ENCODE data around the gene FSIP1. TPM values are rescaled to one million over a fixed set of nuclear protein-coding genes. Genes with fewer than 3 reads are reported as not detected.

The FSIP1 gene
- total RNA-seq, 1 experiment from 2014 or later = 1.3 TPM

DNA sequence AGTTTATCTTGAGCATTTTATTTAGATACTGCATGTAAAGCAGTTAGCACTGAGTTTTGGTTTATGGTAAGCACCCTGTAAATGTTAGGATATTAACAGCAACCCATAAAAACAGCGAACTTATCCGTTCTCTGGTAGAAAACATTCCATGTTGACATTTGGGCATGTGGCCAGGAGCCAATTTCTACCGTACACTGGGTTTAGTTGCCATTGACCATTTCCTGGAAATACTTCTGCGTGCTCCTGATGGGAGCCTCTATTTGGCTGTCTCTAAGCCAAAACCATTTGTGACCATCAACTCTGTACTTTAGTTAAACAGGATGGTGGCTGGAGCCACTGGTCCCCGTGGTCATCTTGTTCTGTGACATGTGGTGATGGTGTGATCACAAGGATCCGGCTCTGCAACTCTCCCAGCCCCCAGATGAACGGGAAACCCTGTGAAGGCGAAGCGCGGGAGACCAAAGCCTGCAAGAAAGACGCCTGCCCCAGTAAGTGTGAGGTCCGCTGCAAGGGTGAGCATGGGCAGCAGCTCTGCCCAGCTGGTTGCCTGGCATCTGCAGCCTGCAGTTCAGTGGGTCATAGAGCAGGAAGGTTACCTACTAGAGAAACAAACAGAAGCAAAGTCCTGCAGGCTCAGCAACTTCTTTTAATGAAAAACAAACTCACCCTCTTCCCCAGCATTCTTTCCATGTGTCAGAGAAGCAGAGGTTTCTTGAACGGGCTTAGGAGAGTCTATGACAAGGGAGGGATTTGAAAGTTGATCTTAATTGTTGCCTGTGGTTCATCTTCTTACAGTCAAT is 194.7 kb downstream of the FSIP1 start:
- no peaks in the 10 kb centered on the region for H3K9me3 Mint-ChIP-seq (ENCODE audit: unreplicated experiment)
- POLR2A ChIA-PET = no interaction called here
- H3K4me3 Mint-ChIP-seq (ENCODE audit: unreplicated experiment) = no peak overlapping the region
- Histone ChIP-seq H3K27me3 (replicated peaks; ENCODE audit: control insufficient read depth, insufficient read depth, low read length) (no peaks in the 10 kb centered on the region), H3K4me1 (peaks cover 8% of the 10 kb centered on the region; the same call in 1 of the 2 replicates), H3K9me3 (no peaks in the 10 kb centered on the region), H3K4me3 (ENCODE audit: low read depth, low read length) (no peak overlapping the region), H3K36me3 (ENCODE audit: control insufficient read depth, insufficient read depth, low read length) (peaks cover 9% of the 10 kb centered on the region)
- TF ChIP-seq, protein P1, sequence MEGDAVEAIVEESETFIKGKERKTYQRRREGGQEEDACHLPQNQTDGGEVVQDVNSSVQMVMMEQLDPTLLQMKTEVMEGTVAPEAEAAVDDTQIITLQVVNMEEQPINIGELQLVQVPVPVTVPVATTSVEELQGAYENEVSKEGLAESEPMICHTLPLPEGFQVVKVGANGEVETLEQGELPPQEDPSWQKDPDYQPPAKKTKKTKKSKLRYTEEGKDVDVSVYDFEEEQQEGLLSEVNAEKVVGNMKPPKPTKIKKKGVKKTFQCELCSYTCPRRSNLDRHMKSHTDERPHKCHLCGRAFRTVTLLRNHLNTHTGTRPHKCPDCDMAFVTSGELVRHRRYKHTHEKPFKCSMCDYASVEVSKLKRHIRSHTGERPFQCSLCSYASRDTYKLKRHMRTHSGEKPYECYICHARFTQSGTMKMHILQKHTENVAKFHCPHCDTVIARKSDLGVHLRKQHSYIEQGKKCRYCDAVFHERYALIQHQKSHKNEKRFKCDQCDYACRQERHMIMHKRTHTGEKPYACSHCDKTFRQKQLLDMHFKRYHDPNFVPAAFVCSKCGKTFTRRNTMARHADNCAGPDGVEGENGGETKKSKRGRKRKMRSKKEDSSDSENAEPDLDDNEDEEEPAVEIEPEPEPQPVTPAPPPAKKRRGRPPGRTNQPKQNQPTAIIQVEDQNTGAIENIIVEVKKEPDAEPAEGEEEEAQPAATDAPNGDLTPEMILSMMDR (IDR thresholded peaks at IDR 0.05; ENCODE audit: insufficient read depth in 1 of 2, low read depth in 1 of 2, low read length in 1 of 2, severe bottlenecking in 1 of 2, unreplicated experiment in 1 of 2) = no peak
- H3K36me3 Mint-ChIP-seq (ENCODE audit: insufficient read depth, unreplicated experiment) = peaks cover 100% of the 10 kb centered on the region
- intact Hi-C loops (cut with micrococcal nuclease; ENCODE audit: unreplicated experiment) = loop anchor here (10.0 kb wide), 1 partner anchor 287 kb away; no protein-coding TSS in a partner anchor
- no TSS peak for BruUV-seq (replicated peaks)
- no peaks in the 10 kb centered on the region for H3K27me3 Mint-ChIP-seq (ENCODE audit: insufficient read depth, unreplicated experiment)
- CTCF ChIA-PET = no interaction called here
- peaks cover 15% of the 10 kb centered on the region for H3K4me1 Mint-ChIP-seq (ENCODE audit: low read depth, unreplicated experiment)
- H3K27ac Mint-ChIP-seq (ENCODE audit: unreplicated experiment) = no peak overlapping the region
- DNase-seq = no peak

DNA sequence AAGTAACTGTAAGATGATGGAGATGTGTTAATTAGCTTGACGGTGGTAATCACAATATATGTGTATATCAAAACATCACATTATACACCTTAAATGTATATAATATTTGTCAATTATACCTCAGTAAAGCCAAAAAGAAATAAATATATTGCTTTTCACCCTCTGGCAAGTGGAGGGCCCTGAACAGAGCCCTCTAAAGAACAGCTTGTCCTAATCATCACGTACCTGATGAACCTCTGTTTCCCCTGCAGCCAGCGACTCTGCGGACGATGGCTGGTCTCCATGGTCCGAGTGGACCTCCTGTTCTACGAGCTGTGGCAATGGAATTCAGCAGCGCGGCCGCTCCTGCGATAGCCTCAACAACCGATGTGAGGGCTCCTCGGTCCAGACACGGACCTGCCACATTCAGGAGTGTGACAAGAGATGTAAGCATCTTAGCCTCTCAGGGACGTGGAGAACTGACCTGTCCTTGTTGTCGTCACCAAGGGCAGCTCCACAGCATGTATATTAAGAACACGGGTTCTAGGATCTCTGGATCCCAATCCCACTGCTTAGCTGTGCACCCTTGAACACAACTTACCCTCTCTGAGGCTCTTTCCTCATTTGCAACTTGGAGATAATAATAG is 195.4 kb downstream of the FSIP1 start:
- Histone ChIP-seq H3K9me3 (no peaks in the 10 kb centered on the region), H3K4me3 (ENCODE audit: low read depth, low read length) (no peak overlapping the region), H3K4me1 (peaks cover 11% of the 10 kb centered on the region; the same call in 1 of the 2 replicates), H3K27me3 (replicated peaks; ENCODE audit: control insufficient read depth, insufficient read depth, low read length) (no peaks in the 10 kb centered on the region), H3K36me3 (ENCODE audit: control insufficient read depth, insufficient read depth, low read length) (peaks cover 11% of the 10 kb centered on the region)
- peaks cover 100% of the 10 kb centered on the region for H3K36me3 Mint-ChIP-seq (ENCODE audit: insufficient read depth, unreplicated experiment)
- intact Hi-C loops (cut with micrococcal nuclease; ENCODE audit: unreplicated experiment) = loop anchor here (10.0 kb wide), 1 partner anchor 288 kb away; no protein-coding TSS in a partner anchor
- POLR2A ChIA-PET = interaction anchor here (0.5 kb wide), 1 partner anchor 895 kb away, joined by 3 read pairs; no protein-coding TSS in a partner anchor
- peaks cover 15% of the 10 kb centered on the region for H3K4me1 Mint-ChIP-seq (ENCODE audit: low read depth, unreplicated experiment)
- H3K27ac Mint-ChIP-seq (ENCODE audit: unreplicated experiment) = no peak overlapping the region
- no peaks in the 10 kb centered on the region for H3K9me3 Mint-ChIP-seq (ENCODE audit: unreplicated experiment)
- TF ChIP-seq, protein P1 (IDR thresholded peaks at IDR 0.05; ENCODE audit: insufficient read depth in 1 of 2, low read depth in 1 of 2, low read length in 1 of 2, severe bottlenecking in 1 of 2, unreplicated experiment in 1 of 2) = no peak
- DNase-seq = no peak
- no TSS peak for BruUV-seq (replicated peaks)
- no peaks in the 10 kb centered on the region for H3K27me3 Mint-ChIP-seq (ENCODE audit: insufficient read depth, unreplicated experiment)
- CTCF ChIA-PET = no interaction called here
- H3K4me3 Mint-ChIP-seq (ENCODE audit: unreplicated experiment) = no peak overlapping the region

DNA sequence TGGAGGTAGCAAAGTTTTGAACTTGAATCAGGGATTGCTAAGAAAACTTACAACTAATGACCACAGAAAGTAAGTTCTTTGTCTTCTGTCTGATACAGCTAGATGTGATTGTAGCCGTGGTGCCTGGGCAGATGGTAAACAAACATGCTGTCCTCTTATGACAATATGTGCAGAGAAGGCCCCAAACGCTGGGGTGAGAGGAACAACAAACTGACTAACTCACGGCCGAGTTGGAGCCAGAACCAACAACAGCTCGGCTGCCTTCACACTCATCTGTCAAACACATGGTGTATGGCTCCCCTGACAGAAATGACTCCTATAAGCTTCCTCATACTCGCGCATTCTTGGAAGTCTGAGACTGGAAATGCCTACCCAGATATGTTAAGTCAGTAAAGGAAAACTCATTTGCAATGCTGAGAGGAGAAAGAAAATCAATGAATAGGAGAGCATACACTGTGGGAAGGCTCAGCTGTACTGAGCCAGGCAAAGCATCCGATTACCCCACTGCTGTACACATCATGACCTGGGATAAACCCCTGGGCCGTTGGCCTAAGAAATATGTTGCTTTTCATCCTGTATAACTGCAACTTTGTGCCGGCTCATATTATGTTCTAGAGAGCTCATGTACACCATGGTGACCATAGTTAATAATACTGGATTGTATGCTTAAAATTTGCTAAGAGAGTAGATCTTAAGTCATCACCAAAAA is 196.1 kb downstream of the FSIP1 start:
- CTCF ChIA-PET = no interaction called here
- H3K4me1 ChIP-seq = peaks cover 15% of the 10 kb centered on the region; the same call in 1 of the 2 replicates
- Mint-ChIP-seq H3K9me3 (ENCODE audit: unreplicated experiment) (no peaks in the 10 kb centered on the region), H3K27ac (ENCODE audit: unreplicated experiment) (no peak overlapping the region), H3K4me1 (ENCODE audit: low read depth, unreplicated experiment) (peaks cover 15% of the 10 kb centered on the region), H3K4me3 (ENCODE audit: unreplicated experiment) (no peak overlapping the region), H3K36me3 (ENCODE audit: insufficient read depth, unreplicated experiment) (peaks cover 100% of the 10 kb centered on the region), H3K27me3 (ENCODE audit: insufficient read depth, unreplicated experiment) (no peaks in the 10 kb centered on the region)
- TF ChIP-seq, protein P1 (IDR thresholded peaks at IDR 0.05; ENCODE audit: insufficient read depth in 1 of 2, low read depth in 1 of 2, low read length in 1 of 2, severe bottlenecking in 1 of 2, unreplicated experiment in 1 of 2) = no peak
- H3K9me3 ChIP-seq = no peaks in the 10 kb centered on the region
- POLR2A ChIA-PET = interaction anchor here (0.5 kb wide), 1 partner anchor 895 kb away, joined by 3 read pairs; no protein-coding TSS in a partner anchor
- no peak overlapping the region for H3K4me3 ChIP-seq (ENCODE audit: low read depth, low read length)
- peaks cover 11% of the 10 kb centered on the region for H3K36me3 ChIP-seq (ENCODE audit: control insufficient read depth, insufficient read depth, low read length)
- no TSS peak for BruUV-seq (replicated peaks)
- intact Hi-C loops (cut with micrococcal nuclease; ENCODE audit: unreplicated experiment) = loop anchor here (10.0 kb wide), 1 partner anchor 288 kb away; no protein-coding TSS in a partner anchor
- no peak for DNase-seq
- no peaks in the 10 kb centered on the region for H3K27me3 ChIP-seq (replicated peaks; ENCODE audit: control insufficient read depth, insufficient read depth, low read length)

Data from Caco-2 (cell line).